ENCODE data around the gene RPS6KL1.
"Not testable (repeated sequence)": the region's sequence is repeated elsewhere in the genome, so short reads cannot be mapped to it uniquely, and the experiment has no call there.

Gene RPS6KL1

DNA sequence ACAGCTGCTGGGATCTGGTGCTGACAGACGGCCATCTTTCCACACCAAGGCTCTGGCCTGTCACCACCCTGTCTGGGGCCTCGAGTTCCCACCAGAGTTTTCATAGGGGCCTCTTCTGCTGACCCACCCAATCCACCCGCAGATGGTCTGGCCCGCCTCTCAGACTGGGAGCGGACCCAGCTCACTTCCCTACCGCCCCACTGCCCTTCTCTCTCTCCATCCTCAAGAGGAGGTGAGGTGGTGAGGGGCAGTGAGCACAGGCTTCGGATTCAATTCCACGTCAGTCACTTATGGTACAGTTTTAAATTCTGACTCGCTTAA is 12.3 kb upstream of the RPS6KL1 start:
- no peak for DNase-seq

DNA sequence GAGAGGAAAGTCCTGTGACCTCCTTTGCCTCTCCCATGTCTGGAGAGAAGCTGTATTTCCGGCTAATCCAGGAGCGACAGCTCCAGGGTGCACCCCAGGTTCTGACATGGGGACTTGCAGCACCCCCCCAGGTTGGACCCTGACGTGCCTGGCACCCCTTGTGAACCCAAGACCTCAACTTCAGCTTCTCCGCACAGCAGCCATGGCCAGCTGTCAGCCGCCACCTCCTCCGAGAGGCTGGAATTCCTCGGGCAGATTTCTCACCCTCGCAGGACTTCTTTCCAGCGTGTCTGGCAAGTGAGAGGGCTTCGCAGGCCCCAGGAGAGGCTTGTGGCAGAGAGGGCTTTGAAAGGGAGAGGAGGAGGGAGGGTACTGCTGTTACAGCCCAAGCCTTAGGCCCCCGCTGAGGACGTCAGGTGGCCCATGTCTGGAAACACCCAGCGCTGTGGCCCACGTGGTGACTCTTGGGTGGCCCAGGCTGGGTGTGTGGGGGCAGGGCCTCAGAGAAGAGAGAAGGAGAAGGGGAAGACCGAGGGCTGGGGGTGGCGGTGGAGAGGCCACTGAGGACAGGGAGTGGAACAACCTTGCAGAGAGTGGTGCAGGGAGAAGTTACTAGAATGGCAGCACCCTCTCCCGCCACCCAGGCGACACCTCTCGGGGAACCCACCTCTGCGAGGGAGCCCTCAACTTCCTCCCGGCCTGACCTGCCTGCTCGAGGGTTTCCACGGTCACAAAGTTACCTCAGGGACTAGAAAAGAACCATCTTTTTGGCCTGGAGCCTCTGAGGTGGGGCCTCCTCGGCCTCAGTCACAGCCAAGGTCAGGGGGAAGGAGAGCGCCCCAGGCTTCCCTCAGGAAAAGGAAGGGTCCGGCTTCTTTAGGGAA is 11.7 kb upstream of the RPS6KL1 start:
- no peak for DNase-seq

DNA sequence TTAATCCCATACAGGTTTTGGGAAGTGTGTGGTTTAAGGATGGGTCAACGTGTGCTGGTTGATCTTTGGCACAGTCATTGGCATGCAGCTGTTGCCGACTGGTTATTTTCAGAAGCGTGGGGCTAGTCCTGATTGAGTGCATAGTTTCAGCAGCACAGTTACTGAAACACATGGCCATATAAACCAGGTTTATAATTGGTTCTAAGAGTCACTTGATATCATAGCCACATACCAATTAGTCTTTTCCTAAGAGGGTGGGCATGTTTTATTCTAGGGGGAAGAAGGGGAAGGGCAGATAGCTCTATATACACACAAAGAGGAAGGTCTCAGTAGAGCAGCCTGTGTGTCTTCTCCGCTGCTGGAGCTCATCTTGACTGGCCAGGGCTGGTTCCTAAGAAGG is 11.0 kb upstream of the RPS6KL1 start:
- no peak for DNase-seq

DNA sequence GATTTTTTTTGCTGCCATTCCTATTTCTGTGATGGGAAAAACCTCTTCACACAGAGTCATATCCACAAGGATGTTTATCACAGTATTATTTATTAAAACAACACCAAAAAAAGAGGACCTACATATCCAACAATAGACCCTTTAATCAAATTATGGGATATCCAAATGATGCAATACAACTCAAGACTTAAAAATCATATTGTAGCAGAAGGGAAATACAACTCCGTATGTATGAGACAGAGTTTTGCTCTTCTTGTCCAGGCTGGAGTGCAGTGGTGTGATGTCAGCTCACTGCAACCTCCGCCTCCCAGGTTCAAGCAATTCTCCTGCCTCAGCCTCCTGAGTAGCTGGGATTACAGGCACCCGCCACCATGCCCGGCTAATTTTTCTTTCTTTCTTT is 9.9 kb upstream of the RPS6KL1 start:
- DNase-seq: not testable (repeated sequence)

GRCh38 chr14:74932401-74932901 is 9.4 kb upstream of the RPS6KL1 start:
- no peak for DNase-seq

GRCh38 chr14:74931744-74932143 is 8.7 kb upstream of the RPS6KL1 start:
- DNase-seq: not testable (repeated sequence)

- no peak for DNase-seq
These were observed 6.2 kb upstream of the RPS6KL1 start for GRCh38 chr14:74929242-74929641.

DNA sequence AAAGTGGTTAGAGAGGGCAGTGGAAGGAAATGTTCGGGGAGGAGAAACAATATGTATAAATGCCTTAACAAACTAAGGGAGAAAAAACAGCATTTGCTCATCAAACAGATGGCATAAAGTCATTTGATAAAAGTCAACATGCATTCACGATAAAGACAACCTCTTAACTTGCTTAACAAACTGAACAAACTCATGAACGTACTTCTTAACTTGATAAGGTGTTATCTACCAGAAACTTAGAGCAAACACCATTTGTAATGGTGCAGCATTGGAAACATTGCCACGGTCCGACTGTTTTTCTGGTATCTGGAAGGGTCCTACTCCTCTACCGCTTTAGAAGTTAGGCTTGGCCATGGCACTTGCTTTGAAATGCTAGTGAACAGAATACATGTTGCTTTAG is 4.2 kb upstream of the RPS6KL1 start:
- DNase-seq: no peak

GRCh38 chr14:74924061-74924460 is 1.0 kb upstream of the RPS6KL1 start:
- DNase-seq: no peak

- DNase-seq: no peak
These were observed 891 bp downstream of the RPS6KL1 start for GRCh38 chr14:74921987-74922751.

DNA sequence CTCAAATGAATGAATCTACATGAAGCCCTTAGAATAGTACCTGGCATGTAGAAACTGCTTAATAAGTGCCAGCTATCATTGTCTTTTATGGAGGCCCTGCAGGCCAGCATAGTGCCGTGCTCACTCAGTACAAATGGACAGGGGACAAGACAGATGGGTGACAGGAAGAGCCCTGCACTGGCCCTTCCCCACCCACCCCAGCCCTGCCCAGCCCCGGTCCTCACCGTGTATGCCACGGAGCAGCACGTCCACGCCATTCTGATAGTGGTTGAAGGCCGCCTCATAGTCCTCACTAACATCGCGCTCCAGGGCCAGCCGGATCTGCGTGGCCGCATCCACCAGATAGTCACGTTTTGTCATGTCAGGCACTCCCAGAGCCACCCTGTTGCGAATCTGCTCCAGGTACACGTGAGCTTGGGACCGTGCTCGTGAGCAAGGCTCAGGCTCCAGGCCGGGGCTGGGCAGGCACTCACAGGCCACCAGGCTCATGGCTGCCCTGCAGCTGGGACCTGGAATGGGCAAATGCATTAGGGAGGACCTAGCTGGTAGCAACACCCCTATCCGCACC is 1.9 kb downstream of the RPS6KL1 start:
- DNase-seq: no peak

- DNase-seq: no peak
These were observed 2.8 kb downstream of the RPS6KL1 start for GRCh38 chr14:74920281-74920680.

DNA sequence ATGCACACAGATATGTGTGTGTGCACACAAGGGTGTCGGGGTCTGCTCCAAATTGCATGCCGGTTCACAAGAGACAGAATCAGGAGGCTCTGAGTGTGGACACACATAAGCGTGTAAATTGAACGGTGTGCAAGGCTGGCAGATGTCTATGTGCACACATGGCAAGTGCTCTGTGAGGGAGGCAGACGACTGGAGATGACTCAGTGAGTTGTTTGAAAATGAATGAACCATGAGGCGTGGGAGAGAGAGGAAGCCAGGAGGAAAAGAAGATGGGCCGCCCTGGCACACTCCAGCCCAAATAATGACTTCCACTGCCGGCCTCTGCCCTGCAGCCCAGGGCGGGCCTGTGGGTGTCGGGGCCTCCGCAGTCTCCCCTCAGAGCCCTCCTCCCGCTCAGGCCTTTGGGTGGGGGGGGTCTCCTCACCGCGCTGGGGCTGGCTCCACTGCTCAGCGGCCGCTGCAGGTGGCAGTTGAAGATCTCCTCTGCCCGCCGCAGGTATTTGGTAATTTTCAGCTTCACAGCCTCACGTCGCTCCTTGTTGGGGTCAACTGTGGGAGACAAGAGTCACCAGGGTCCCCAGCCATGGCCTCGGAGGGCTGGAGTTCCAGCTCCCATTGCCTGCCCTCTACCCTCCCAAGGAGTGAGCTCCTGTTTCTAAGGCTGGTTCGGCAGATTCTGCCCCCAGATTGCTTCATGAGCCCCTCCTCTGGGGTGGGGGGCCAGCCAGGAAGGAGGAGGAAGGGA is 3.5 kb downstream of the RPS6KL1 start:
- DNase-seq: no peak

DNA sequence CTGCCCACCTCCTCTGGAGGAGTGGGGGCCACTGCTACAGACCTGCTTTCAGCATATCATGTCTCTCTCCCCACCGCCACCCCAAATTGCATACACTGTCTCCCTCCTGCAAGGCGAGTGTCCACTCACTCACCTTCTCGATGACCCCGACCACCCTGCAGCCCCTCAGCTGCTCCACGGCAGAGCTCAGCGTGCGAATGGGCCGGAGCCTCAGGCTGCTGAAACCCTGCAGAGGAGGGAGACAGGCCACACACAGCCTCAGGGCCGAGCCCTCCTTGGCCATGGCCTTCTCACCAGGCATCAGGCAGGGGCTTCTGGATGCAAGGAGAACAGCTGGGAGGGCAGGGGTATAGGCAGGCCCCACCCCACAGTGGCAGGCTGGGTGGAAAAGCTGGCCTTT is 4.7 kb downstream of the RPS6KL1 start:
- no peak for DNase-seq

DNA sequence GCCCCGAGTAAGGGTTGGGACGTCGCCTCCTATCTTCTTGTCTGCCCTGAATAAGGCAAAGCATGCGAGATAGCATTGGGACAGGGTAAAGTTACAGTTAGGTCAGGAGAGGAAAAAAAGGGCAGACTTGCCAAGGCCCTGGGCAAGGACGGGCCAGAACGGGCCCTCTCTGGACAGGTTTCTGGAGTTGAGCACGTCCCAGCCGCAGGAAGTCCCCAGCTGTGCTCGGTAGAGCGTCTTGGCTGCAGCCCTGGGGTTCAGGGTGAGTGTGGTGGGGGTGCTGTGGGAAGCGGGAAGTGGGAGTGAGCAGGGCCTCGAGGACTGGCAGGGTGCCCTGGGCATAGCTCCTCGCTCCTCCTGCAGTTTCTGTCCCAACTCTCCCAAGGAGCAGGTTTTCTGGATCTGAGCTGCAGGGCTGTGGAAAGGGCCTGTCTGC is 5.4 kb downstream of the RPS6KL1 start:
- no peak for DNase-seq

DNA sequence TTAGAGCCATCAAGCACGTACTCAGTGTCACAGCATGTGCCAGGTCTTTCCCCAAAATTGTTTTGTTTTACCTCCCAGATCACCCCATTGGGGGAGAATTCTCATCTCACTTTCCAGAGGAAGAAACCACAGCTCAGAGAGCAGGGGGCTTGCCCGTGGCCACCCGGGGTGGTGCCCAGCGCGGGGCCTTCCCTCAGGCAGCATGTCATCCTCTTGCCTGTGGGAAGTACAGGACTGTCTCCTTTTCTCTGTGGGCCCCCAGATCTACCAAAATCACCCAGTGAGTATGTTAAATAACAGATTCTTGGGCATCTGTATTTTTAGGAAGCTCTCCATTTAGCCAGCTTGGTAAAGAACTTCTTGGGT is 5.9 kb downstream of the RPS6KL1 start:
- no peak for DNase-seq

DNA sequence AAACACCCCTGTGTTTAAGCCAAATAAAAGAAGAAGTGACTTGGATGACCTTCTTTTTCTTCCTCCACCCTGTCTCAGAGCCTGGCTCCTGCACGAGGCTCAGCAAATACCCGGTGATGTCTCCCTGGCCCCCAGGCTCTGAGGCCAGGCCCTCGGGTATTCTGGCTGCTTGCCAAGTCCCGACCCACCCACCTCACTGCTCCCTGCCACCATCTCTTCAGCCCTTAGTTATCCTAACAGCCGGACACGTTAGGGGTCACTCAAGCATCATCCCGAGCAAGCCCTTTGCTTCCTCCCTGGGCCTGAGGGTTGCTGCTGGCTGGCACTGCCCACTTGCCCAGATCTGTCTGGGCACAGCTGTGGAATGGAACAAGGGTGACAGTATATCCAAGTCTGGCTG is 7.2 kb downstream of the RPS6KL1 start:
- DNase-seq: no peak

DNA sequence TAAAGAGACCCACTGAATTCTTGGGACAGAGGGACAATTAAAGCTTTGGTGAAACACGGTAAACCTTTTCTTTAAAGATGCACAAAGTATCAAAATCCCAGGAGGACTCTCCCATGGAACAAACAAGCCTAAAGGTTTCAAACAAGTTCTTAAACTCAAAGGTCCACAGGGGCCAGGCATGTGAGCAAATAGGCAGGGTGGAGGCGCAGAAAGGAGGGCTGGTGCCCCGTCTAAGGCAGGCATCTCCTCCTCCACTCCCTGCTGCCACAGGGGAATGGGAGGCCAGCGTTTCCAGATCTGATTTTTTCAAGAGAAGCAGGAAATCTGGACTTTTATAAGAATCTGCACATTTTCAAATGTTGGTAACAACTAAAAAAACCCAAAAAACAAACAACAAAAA is 7.6 kb downstream of the RPS6KL1 start:
- DNase-seq: no peak

DNA sequence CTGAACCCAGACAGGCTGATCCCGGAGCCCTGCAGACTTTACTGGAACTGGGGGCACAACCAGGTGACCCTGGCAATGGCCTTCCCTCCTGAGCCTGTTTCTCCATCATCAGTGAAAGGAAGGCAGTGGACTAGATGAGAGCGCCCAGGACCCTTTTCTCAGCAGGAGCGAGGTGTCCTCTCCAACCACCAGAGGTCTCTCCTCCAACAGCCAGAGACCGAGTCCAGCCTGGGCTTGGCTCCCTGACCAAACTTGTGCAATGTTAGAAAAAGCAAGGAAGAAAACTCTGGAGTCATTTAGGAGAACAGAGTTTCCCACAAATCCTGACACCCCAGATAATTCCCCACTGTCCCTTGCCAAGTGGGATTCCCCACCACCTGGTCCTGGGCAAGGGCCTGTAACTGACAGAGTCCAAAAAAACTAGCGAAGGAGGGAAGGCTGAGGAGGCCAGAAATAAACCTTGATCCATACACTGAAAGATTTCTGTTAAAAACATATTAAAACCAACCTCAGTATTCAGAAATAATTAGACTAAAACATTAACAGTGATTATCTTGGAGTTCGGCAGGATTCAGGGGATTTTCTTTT is 9.0 kb downstream of the RPS6KL1 start:
- DNase-seq: peak; percentile 25

GRCh38 chr14:74913393-74913910 is 9.6 kb downstream of the RPS6KL1 start:
- no peak for DNase-seq

DNA sequence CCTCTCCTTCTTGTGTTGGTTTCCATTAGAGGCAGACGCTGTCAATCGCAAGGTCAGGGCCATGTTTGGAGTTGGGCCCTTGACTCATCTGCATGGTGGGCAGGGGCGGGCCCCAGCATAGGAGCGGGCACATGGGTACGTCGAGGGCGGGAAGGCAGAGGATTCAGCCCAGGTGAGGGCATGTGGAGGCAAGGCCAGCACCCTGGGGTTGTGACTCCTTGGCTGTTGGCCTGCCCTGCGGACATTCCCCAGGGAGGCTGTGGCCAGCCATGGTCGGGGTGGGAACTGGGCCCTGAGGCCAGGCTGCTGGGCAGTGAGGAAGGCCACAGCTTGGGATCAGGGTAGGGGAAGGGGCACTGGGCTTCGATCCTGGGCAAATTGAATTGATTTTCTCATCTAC is 10.3 kb downstream of the RPS6KL1 start:
- DNase-seq: no peak

- no peak for DNase-seq
These were observed 10.9 kb downstream of the RPS6KL1 start for GRCh38 chr14:74912111-74912510.

- no peak for DNase-seq
These were observed 11.4 kb downstream of the RPS6KL1 start for GRCh38 chr14:74911704-74912103.

Measured in NCI-H1694 treated with DMSO at 0.1 percent for 48 hours (cell line).